NB4 (cell line): Measurements from ENCODE around the gene CAMK2G.
A peak's percentile ranks its signal among the peaks of the same experiment; 100 is the strongest.
"Not testable (repeated sequence)": the region's sequence is repeated elsewhere in the genome, so short reads cannot be mapped to it uniquely, and the experiment has no call there.

ENCODE experiments used
- DNase-seq: peaks from one replicate; pipeline ENCODE4 v3.0.0; 2010; ENCODE audit warnings: low read depth
- H3K4me3 ChIP-seq: one replicate; pipeline ENCODE4 v1.5.1; 2011; ENCODE audit warnings: mild to moderate bottlenecking, low read depth, low read length, moderate library complexity
- MYC ChIP-seq: IDR thresholded peaks from 2 replicates; pipeline ENCODE4 v1.6.1; 2011; ENCODE audit warnings: low read depth, low read length
- POLR2A ChIP-seq: IDR thresholded peaks from 2 replicates; pipeline ENCODE4 v1.6.1; 2011; ENCODE audit warnings: mild to moderate bottlenecking; ENCODE audit not compliant: insufficient read length; ENCODE audit errors: extremely low read depth
- TF ChIP-seq, protein P1 (sequence below): IDR thresholded peaks from 2 replicates; pipeline ENCODE4 v1.6.1; 2011; ENCODE audit warnings: low read depth, low read length
- TF ChIP-seq, protein P2 (sequence below): IDR thresholded peaks from one replicate; pipeline ENCODE4 v1.5.1; 2012; ENCODE audit warnings: low read depth, low read length

CAMK2G gene

GRCh38 chr10:73874267-73875138 is at the start of gene CAMK2G:
Gene CAMK2G, minus strand, starts transcription at chr10:73874555. Its CDS starts 94 bp downstream, at chr10:73874461.
- H3K4me3 ChIP-seq = peak within 1 kb of the TSS; percentile 65
- peak; percentile 81 for TF ChIP-seq POLR2A
- TF ChIP-seq, protein P1, sequence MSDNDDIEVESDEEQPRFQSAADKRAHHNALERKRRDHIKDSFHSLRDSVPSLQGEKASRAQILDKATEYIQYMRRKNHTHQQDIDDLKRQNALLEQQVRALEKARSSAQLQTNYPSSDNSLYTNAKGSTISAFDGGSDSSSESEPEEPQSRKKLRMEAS = peak; percentile 41
- TF ChIP-seq MYC = peak; percentile 62
- TF ChIP-seq, protein P2, sequence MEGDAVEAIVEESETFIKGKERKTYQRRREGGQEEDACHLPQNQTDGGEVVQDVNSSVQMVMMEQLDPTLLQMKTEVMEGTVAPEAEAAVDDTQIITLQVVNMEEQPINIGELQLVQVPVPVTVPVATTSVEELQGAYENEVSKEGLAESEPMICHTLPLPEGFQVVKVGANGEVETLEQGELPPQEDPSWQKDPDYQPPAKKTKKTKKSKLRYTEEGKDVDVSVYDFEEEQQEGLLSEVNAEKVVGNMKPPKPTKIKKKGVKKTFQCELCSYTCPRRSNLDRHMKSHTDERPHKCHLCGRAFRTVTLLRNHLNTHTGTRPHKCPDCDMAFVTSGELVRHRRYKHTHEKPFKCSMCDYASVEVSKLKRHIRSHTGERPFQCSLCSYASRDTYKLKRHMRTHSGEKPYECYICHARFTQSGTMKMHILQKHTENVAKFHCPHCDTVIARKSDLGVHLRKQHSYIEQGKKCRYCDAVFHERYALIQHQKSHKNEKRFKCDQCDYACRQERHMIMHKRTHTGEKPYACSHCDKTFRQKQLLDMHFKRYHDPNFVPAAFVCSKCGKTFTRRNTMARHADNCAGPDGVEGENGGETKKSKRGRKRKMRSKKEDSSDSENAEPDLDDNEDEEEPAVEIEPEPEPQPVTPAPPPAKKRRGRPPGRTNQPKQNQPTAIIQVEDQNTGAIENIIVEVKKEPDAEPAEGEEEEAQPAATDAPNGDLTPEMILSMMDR = no peak
- peak; percentile 90 for DNase-seq

- TF ChIP-seq, protein P1 = no peak
- TF ChIP-seq MYC (no peak), POLR2A (no peak)
- TF ChIP-seq, protein P2 = no peak
- no peak overlapping the region for H3K4me3 ChIP-seq
- no peak for DNase-seq
Observed at GRCh38 chr10:73922864-73923133, 48.4 kb upstream of the CAMK2G start.

- DNase-seq = no peak
- no peak overlapping the region for H3K4me3 ChIP-seq
- TF ChIP-seq POLR2A (no peak), MYC (no peak)
- TF ChIP-seq, protein P1 = no peak
- TF ChIP-seq, protein P2 = no peak
Observed at GRCh38 chr10:73922007-73922863, 47.9 kb upstream of the CAMK2G start.

GRCh38 chr10:73920089-73920488 is 45.7 kb upstream of the CAMK2G start:
- no peak overlapping the region for H3K4me3 ChIP-seq
- peak; percentile 93 for DNase-seq
- TF ChIP-seq MYC = peak; percentile 22; the same call in 1 of the 2 replicates
- TF ChIP-seq, protein P2 = no peak
- TF ChIP-seq POLR2A = peak; percentile 38

DNA sequence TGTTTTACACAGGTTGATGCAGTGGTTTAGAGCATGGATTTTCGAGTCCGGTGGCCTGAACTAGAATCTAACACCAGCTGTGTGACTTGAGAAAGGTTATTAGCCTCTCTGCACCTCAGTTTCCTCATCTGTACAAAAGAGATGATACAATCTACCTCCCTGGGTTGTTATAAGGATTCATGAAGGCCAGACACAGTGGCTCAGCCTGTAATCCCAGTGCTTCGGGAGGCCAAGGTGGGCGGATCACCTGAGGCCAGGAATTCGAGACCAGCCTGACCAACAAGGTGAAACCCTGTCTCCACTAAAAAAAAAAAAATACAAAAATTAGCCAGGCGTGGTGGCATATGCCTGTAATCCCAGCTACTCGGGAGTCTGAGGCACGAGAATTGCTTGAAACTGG is 45.1 kb upstream of the CAMK2G start:
- DNase-seq, H3K4me3 ChIP-seq: not testable (repeated sequence)

DNA sequence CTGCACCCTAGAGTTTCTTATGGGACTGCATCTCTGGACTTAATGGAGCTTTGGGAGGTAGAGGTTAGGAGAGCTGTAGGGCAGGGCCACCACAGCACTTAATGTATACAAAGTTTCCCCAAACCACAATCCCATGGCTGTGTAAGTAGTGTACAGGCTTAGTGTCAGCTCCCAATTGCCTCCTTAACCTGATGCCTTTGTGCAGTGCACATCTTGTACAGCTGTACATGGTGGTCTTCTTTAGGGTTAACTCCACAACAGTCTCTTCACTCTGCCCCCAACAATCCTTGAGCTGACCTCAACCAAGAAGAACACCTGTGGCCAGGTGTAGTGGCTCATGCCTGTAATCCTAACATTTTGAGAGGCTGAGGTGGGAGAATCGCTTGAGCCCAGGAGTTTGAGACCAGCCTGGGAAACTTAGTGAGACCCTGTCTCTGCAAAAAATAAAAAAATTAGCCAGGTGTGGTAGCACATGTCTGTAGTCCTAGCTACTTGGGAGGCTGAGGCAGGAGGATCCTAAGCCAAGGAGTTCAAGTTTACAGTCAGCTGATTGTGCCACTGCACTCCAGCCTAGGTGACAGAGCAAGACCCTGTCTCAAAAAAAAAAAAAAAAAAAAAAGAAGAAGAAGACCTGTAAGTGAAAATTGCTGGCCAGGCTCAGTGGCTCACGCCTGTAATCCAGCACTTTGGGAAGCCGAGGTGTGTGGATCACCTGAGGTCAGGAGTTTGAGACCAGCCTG is 43.4 kb upstream of the CAMK2G start:
- DNase-seq = peak; percentile 32
- no peak overlapping the region for H3K4me3 ChIP-seq
- TF ChIP-seq, protein P2 = no peak
- TF ChIP-seq MYC = no peak
- TF ChIP-seq POLR2A = no peak
